Natural killer cell (primary cell): ENCODE results near the gene SNX9. TPM values are rescaled to one million over a fixed set of nuclear protein-coding genes. Genes with fewer than 3 reads are reported as not detected.

Experiments used
- ATAC-seq, 3 donors: fragments of 150-1000 bp in 2 of 3; fragments of 200-7000 bp in 1 of 3; cut with Tn5 transposase; 1 replicate in 1 of 3; 2 replicates in 2 of 3; pipeline ENCODE4 v1.10.0; 2021; ENCODE audit warnings: mild to moderate bottlenecking in 2 of 3, moderate library complexity in 2 of 3
- DNase-seq, 2 donors: peaks; one replicate each; pipeline versions ENCODE4 v3.0.0 to v3.0.0-alpha.2; 2013 to 2021; ENCODE audit warnings: mixed read lengths in 1 of 2
- H3K27ac ChIP-seq: one replicate; pipeline ENCODE4 v1.5.1; 2013; ENCODE audit warnings: mild to moderate bottlenecking, low read length
- H3K27me3 ChIP-seq: one replicate; pipeline ENCODE4 v1.6.1; 2013; ENCODE audit warnings: low read length; ENCODE audit not compliant: control insufficient read depth, insufficient read depth
- H3K36me3 ChIP-seq: one replicate; pipeline ENCODE4 v1.6.1; 2013; ENCODE audit warnings: low read length; ENCODE audit not compliant: control insufficient read depth, insufficient read depth
- H3K4me1 ChIP-seq: one replicate; pipeline ENCODE4 v1.6.1; 2013; ENCODE audit warnings: low read length; ENCODE audit not compliant: control insufficient read depth, insufficient read depth
- H3K4me3 ChIP-seq: one replicate; pipeline ENCODE4 v1.5.1; 2013; ENCODE audit warnings: low read length
- H3K9me3 ChIP-seq: one replicate; pipeline ENCODE4 v1.6.1; 2013; ENCODE audit warnings: low read length; ENCODE audit not compliant: control insufficient read depth, insufficient read depth
- H3K27ac Mint-ChIP-seq, 2 donors: one replicate each; pipeline ENCODE4 v1.8.0; 2022; ENCODE audit warnings: mild to moderate bottlenecking in 2 of 2, mixed read lengths in 2 of 2, moderate library complexity in 1 of 2
- H3K27me3 Mint-ChIP-seq, 2 donors: one replicate each; pipeline ENCODE4 v1.8.0; 2022; ENCODE audit warnings: low read depth in 2 of 2, mixed read lengths in 2 of 2
- H3K36me3 Mint-ChIP-seq: one replicate; pipeline ENCODE4 v1.8.0; 2022; ENCODE audit warnings: mixed read lengths
- H3K4me1 Mint-ChIP-seq, 2 donors: one replicate each; pipeline ENCODE4 v1.8.0; 2022; ENCODE audit warnings: mixed read lengths in 2 of 2
- H3K4me3 Mint-ChIP-seq: one replicate; pipeline ENCODE4 v1.8.0; 2022; ENCODE audit warnings: mild to moderate bottlenecking, moderate library complexity, mixed read lengths
- H3K9me3 Mint-ChIP-seq, 2 donors: one replicate each; pipeline ENCODE4 v1.8.0; 2022; ENCODE audit warnings: mixed read lengths in 2 of 2
- WGBS: methylation state at CpG from one replicate; pipeline ENCODE4 v1.1.7; 2013; ENCODE audit warnings: missing lambda C conversion rate; ENCODE audit not compliant: insufficient coverage; 5-methylcytosine and 5-hydroxymethylcytosine counted together
- intact Hi-C: fragments of 100-400 bp; cut with micrococcal nuclease; formaldehyde crosslinking; loops from one replicate; pipeline ENCODE4 v1.14.2; 2022
- total RNA-seq, 4 donors: library from RNA; stranded (reverse); fragments of 120-200 nt in 1 of 4; gene quantifications; one replicate each; pipeline versions ENCODE4 v1.2.3 to v1.2.4, GENCODE V29; 2013 to 2022
- TF ChIP-seq, protein P1 (sequence below): fragments of 200-600 bp; IDR thresholded peaks from one replicate; pipeline ENCODE4 v1.8.0; 2022; ENCODE audit warnings: antibody characterized with exemption

Gene SNX9
- total RNA-seq, 3 donors from 2014 or later (not counting 1 experiment from before 2014, with no cell fraction given), result 6.0 to 9.7 (median 7.3) TPM

DNA sequence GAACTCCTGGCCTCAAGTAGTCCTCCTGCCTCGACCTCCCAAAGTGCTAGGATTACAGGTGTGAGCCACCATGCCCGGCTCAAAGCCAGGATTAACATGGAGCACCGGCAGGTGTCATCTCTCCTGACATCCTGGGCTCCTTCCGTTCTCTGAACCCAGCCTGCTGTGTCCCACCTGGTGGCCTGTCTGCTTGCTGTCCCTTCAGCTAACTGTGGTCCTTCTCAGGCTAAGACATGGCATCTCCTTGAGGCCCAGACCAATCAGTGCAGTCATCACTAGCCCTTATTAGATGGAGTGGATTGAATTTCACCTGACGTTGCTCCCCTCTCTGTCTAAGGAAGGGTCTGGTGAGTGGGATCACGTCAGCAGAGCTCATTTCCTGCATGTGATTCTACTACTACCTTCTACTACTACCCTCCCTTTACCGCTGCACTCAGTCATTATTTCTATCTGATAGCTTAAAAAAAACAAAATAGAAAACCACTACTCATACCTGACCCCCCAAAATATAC, 130.6 kb downstream of the SNX9 start:
- Mint-ChIP-seq H3K4me3 (no peak overlapping the region), H3K27ac (no peak overlapping the region), H3K9me3 (peaks cover under 1 to 2% of the 10 kb centered on the region in 2 donors), H3K4me1 (no peaks in the 10 kb centered on the region), H3K36me3 (peaks cover 3% of the 10 kb centered on the region), H3K27me3 (peaks cover 12 to 25% of the 10 kb centered on the region in 2 donors)
- Histone ChIP-seq H3K4me3 (no peak overlapping the region), H3K36me3 (no peaks in the 10 kb centered on the region), H3K27ac (no peak overlapping the region), H3K27me3 (no peaks in the 10 kb centered on the region), H3K9me3 (peaks cover 8% of the 10 kb centered on the region), H3K4me1 (no peaks in the 10 kb centered on the region)
- intact Hi-C loops, result no loop called here
- no peak for ATAC-seq
- TF ChIP-seq, protein P1, sequence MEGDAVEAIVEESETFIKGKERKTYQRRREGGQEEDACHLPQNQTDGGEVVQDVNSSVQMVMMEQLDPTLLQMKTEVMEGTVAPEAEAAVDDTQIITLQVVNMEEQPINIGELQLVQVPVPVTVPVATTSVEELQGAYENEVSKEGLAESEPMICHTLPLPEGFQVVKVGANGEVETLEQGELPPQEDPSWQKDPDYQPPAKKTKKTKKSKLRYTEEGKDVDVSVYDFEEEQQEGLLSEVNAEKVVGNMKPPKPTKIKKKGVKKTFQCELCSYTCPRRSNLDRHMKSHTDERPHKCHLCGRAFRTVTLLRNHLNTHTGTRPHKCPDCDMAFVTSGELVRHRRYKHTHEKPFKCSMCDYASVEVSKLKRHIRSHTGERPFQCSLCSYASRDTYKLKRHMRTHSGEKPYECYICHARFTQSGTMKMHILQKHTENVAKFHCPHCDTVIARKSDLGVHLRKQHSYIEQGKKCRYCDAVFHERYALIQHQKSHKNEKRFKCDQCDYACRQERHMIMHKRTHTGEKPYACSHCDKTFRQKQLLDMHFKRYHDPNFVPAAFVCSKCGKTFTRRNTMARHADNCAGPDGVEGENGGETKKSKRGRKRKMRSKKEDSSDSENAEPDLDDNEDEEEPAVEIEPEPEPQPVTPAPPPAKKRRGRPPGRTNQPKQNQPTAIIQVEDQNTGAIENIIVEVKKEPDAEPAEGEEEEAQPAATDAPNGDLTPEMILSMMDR, result no peak
- no peak for DNase-seq
- WGBS, result 74% methylated on average over 6 of the region's 7 CpGs

DNA sequence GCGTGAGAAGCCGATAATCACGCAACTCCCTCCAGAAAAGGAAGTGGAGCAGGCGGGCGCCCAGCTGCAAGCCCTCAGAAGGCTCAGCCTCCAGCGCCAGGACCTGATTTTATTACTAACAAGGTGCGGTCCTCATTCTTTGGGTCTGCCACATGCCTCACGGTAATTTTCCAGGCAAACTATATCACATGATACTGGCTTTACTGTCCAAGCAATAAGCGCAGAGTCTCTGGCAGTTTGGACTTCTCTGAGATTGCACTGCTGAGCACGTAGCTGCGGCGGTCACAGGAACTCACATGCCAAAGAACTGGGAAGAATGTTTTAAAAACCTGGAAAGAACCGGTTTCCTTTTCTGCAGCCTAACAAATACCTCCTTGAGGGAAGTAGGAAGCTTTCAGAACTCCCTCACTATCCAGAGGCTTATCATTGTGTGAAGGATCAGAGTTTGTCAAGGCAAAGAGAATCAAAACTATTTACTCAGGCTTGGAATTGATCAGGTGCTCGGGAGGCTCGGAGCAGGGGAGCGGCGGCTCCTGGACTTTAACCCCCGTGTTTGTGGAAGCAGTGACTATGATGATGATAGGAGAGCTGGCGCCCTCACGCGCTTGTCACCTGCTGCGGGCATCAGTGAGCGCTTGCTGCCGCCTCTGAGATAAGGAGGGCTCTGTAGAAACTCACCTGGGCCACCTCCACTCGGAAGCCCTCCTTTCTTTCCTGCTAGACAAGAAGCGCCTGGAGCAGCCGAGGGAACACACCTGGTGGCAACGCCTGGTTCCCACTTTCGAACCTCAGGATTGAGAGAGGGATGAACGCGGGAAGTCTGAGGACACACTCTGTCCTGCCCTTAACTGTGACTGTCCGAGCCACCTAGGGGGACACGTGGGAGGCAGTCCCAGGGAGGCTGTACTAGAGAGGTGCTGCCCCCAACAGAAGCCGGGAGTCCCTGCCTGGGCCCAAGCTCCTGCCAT, 131.4 kb downstream of the SNX9 start:
- no peak for DNase-seq
- intact Hi-C loops, result no loop called here
- Histone ChIP-seq H3K27ac (no peak overlapping the region), H3K4me1 (no peaks in the 10 kb centered on the region), H3K4me3 (no peak overlapping the region), H3K36me3 (no peaks in the 10 kb centered on the region), H3K9me3 (peaks cover 9% of the 10 kb centered on the region), H3K27me3 (no peaks in the 10 kb centered on the region)
- peaks cover 11% of the 10 kb centered on the region for H3K36me3 Mint-ChIP-seq
- peaks cover 12 to 18% of the 10 kb centered on the region in 2 donors for H3K27me3 Mint-ChIP-seq
- peaks cover 5 to 7% of the 10 kb centered on the region in 2 donors for H3K9me3 Mint-ChIP-seq
- ATAC-seq, result no peak
- H3K4me1 Mint-ChIP-seq, result no peaks in the 10 kb centered on the region
- 87% methylated on average over 33 of the region's 34 CpGs for WGBS
- no peak overlapping the region for H3K27ac Mint-ChIP-seq
- TF ChIP-seq, protein P1, result no peak
- H3K4me3 Mint-ChIP-seq, result no peak overlapping the region

DNA sequence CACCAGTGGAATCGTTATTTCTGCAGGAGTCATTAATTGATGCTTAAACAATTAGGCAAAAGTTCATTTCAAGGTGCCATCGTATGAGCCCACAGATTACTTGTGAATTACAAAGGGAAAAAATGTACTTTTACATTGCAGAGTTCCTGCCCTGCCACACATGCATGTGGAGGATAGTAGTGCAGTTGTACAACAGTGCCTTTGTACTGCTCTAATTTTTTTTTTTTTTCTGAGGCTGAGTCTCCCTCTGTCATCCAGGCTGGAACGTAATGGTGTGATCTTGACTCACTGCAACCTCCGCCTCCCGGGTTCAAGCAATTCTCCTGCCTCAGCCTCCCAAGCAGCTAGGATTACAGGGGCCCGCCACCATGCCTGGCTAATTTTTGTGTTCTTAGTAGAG, 132.6 kb downstream of the SNX9 start:
- H3K36me3 Mint-ChIP-seq, result peaks cover 17% of the 10 kb centered on the region
- TF ChIP-seq, protein P1, result no peak
- DNase-seq, result no peak
- H3K36me3 ChIP-seq, result no peaks in the 10 kb centered on the region
- no peaks in the 10 kb centered on the region for H3K4me1 ChIP-seq
- intact Hi-C loops, result no loop called here
- H3K27me3 ChIP-seq, result no peaks in the 10 kb centered on the region
- no peak for ATAC-seq
- H3K4me1 Mint-ChIP-seq, result no peaks in the 10 kb centered on the region
- peaks cover 14% of the 10 kb centered on the region for H3K9me3 ChIP-seq
- H3K27ac ChIP-seq, result no peak overlapping the region
- peaks cover 15 to 19% of the 10 kb centered on the region in 2 donors for H3K27me3 Mint-ChIP-seq
- no peak overlapping the region for H3K4me3 Mint-ChIP-seq
- no peak overlapping the region for H3K4me3 ChIP-seq
- H3K27ac Mint-ChIP-seq, result no peak overlapping the region
- peaks cover 7 to 10% of the 10 kb centered on the region in 2 donors for H3K9me3 Mint-ChIP-seq
- WGBS, result 97% methylated on average over 6 of the region's 6 CpGs
